Measurements from ENCODE around the gene CACNA1G. TPM values are rescaled to one million over a fixed set of nuclear protein-coding genes. Genes with fewer than 3 reads are reported as not detected.

Gene CACNA1G
- total RNA-seq, 3 donors from 2014 or later (not counting 1 experiment from before 2014, with no cell fraction given), result not detected

GRCh38 chr17:50562242-50563091, 2.0 kb downstream of the CACNA1G start:
- Mint-ChIP-seq H3K27me3 (ENCODE audit: low read depth in 2 of 2) (peaks cover 45 to 70% of the 10 kb centered on the region in 2 donors), H3K9me3 (no peaks in the 10 kb centered on the region), H3K4me1 (peaks cover 19 to 34% of the 10 kb centered on the region in 2 donors), H3K27ac (peak overlapping the region in 1 of 2 donors; percentile 17), H3K4me3 (peak overlapping the region; percentile 85), H3K36me3 (no peaks in the 10 kb centered on the region)
- H3K4me1 ChIP-seq (ENCODE audit: control insufficient read depth, insufficient read depth, low read length), result peaks cover 38% of the 10 kb centered on the region
- no peaks in the 10 kb centered on the region for H3K36me3 ChIP-seq (ENCODE audit: control insufficient read depth, insufficient read depth, low read length)
- H3K4me3 ChIP-seq (ENCODE audit: low read length), result no peak overlapping the region
- H3K27ac ChIP-seq (ENCODE audit: low read length), result no peak overlapping the region
- intact Hi-C loops (cut with micrococcal nuclease), result no loop called here
- peak in 1 of 2 donors; percentile 53 for DNase-seq
- no peak for ATAC-seq
- no peak for TF ChIP-seq CTCF (IDR thresholded peaks at IDR 0.05)
- no peaks in the 10 kb centered on the region for H3K9me3 ChIP-seq (ENCODE audit: control insufficient read depth, insufficient read depth, low read length)
- 14% methylated on average over 22 of the region's 22 CpGs for WGBS (ENCODE audit: insufficient coverage)
- peaks cover 48% of the 10 kb centered on the region for H3K27me3 ChIP-seq (ENCODE audit: control insufficient read depth, insufficient read depth, low read length)

GRCh38 chr17:50563092-50563511, 2.6 kb downstream of the CACNA1G start:
- intact Hi-C loops (cut with micrococcal nuclease), result no loop called here
- Histone ChIP-seq H3K27ac (ENCODE audit: low read length) (no peak overlapping the region), H3K9me3 (ENCODE audit: control insufficient read depth, insufficient read depth, low read length) (no peaks in the 10 kb centered on the region), H3K27me3 (ENCODE audit: control insufficient read depth, insufficient read depth, low read length) (peaks cover 48% of the 10 kb centered on the region), H3K4me1 (ENCODE audit: control insufficient read depth, insufficient read depth, low read length) (peaks cover 38% of the 10 kb centered on the region), H3K4me3 (ENCODE audit: low read length) (no peak overlapping the region), H3K36me3 (ENCODE audit: control insufficient read depth, insufficient read depth, low read length) (no peaks in the 10 kb centered on the region)
- Mint-ChIP-seq H3K9me3 (no peaks in the 10 kb centered on the region), H3K4me3 (no peak overlapping the region), H3K4me1 (peaks cover 19 to 34% of the 10 kb centered on the region in 2 donors), H3K27ac (no peak overlapping the region), H3K27me3 (ENCODE audit: low read depth in 2 of 2) (peaks cover 52 to 71% of the 10 kb centered on the region in 2 donors), H3K36me3 (no peaks in the 10 kb centered on the region)
- WGBS (ENCODE audit: insufficient coverage), result 56% methylated on average over 2 of the region's 4 CpGs
- DNase-seq, result peak in 1 of 2 donors; percentile 42
- TF ChIP-seq CTCF (IDR thresholded peaks at IDR 0.05), result no peak
- no peak for ATAC-seq

GRCh38 chr17:50564916-50565315, 4.4 kb downstream of the CACNA1G start:
- 36% methylated on average over 18 of the region's 19 CpGs for WGBS (ENCODE audit: insufficient coverage)
- no peak overlapping the region for H3K4me3 Mint-ChIP-seq
- peak in 1 of 2 donors; percentile 49 for DNase-seq
- intact Hi-C loops (cut with micrococcal nuclease), result no loop called here
- no peak overlapping the region for H3K4me3 ChIP-seq (ENCODE audit: low read length)
- no peaks in the 10 kb centered on the region for H3K36me3 Mint-ChIP-seq
- no peaks in the 10 kb centered on the region for H3K9me3 ChIP-seq (ENCODE audit: control insufficient read depth, insufficient read depth, low read length)
- H3K4me1 Mint-ChIP-seq, result peaks cover 9 to 20% of the 10 kb centered on the region in 2 donors
- peaks cover 56 to 57% of the 10 kb centered on the region in 2 donors for H3K27me3 Mint-ChIP-seq (ENCODE audit: low read depth in 2 of 2)
- TF ChIP-seq CTCF (IDR thresholded peaks at IDR 0.05), result no peak
- no peak for ATAC-seq
- no peaks in the 10 kb centered on the region for H3K36me3 ChIP-seq (ENCODE audit: control insufficient read depth, insufficient read depth, low read length)
- H3K9me3 Mint-ChIP-seq, result no peaks in the 10 kb centered on the region
- peaks cover 25% of the 10 kb centered on the region for H3K4me1 ChIP-seq (ENCODE audit: control insufficient read depth, insufficient read depth, low read length)
- H3K27me3 ChIP-seq (ENCODE audit: control insufficient read depth, insufficient read depth, low read length), result peaks cover 36% of the 10 kb centered on the region
- no peak overlapping the region for H3K27ac Mint-ChIP-seq
- no peak overlapping the region for H3K27ac ChIP-seq (ENCODE audit: low read length)
